Neural cell (in vitro differentiated cells): ENCODE data around the gene BCL2L11. TPM values are rescaled to one million over a fixed set of nuclear protein-coding genes. Genes with fewer than 3 reads are reported as not detected.

Experiments used
- H2AFZ ChIP-seq: fragments of 200-600, 300-800 bp; sonication (generic), shearing (Covaris generic); 2 replicates; pipeline ENCODE4 v1.6.0; 2014; ENCODE audit warnings: low read depth, mild to moderate bottlenecking, antibody characterized with exemption, low read length, moderate library complexity
- H3F3A ChIP-seq: fragments of 200-600 bp; shearing (Covaris generic); 2 replicates; pipeline ENCODE4 v1.6.1; 2016; ENCODE audit warnings: mild to moderate bottlenecking, moderate library complexity, mixed read lengths, antibody characterized with exemption, low read length; ENCODE audit not compliant: insufficient read depth, poor library complexity, severe bottlenecking
- H3K27ac ChIP-seq: fragments of 200-600, 300-800 bp; sonication (generic), shearing (Covaris generic); 2 replicates; pipeline ENCODE4 v1.5.1; 2014; ENCODE audit warnings: mild to moderate bottlenecking, low read length, moderate library complexity
- H3K27me3 ChIP-seq: fragments of 300-800, 200-600 bp; sonication (generic), shearing (Covaris generic); 2 replicates; pipeline ENCODE4 v1.6.0; 2014; ENCODE audit warnings: mild to moderate bottlenecking, low read depth, low read length, moderate library complexity; ENCODE audit not compliant: insufficient read depth
- H3K36me3 ChIP-seq: fragments of 300-800, 200-600 bp; sonication (generic), shearing (Covaris generic); 2 replicates; pipeline ENCODE4 v1.5.1; 2014; ENCODE audit warnings: mild to moderate bottlenecking, antibody characterized with exemption, low read length, moderate library complexity; ENCODE audit not compliant: insufficient read depth
- H3K4me2 ChIP-seq: fragments of 300-800, 200-600 bp; sonication (generic), shearing (Covaris generic); 2 replicates; pipeline ENCODE4 v1.6.0; 2014; ENCODE audit warnings: mild to moderate bottlenecking, low read length
- H3K4me3 ChIP-seq: fragments of 300-800, 200-600 bp; sonication (generic), shearing (Covaris generic); 2 replicates; pipeline ENCODE4 v1.5.1; 2014; ENCODE audit warnings: mild to moderate bottlenecking, low read length, moderate library complexity
- H3K79me2 ChIP-seq: fragments of 200-600 bp; shearing (Covaris generic); replicated peaks from 2 replicates; pipeline ENCODE4 v1.6.0; 2014; ENCODE audit warnings: mild to moderate bottlenecking, low read length, moderate library complexity; ENCODE audit not compliant: insufficient read depth
- H3K9ac ChIP-seq: fragments of 300-800, 200-600 bp; sonication (generic), shearing (Covaris generic); 2 replicates; pipeline ENCODE4 v1.6.1; 2016; ENCODE audit warnings: mild to moderate bottlenecking, low read length, mixed read lengths
- H3K9me2 ChIP-seq: fragments of 200-600 bp; shearing (Covaris generic); 2 replicates; pipeline ENCODE4 v1.6.1; 2016; ENCODE audit warnings: mild to moderate bottlenecking, low read length, mixed read lengths; ENCODE audit not compliant: insufficient read depth
- H3K9me3 ChIP-seq: fragments of 200-600, 300-800 bp; sonication (generic), shearing (Covaris generic); 2 replicates; pipeline ENCODE4 v1.6.1; 2016; ENCODE audit warnings: mild to moderate bottlenecking, mixed run types, low read length, moderate library complexity, mixed read lengths
- H4K20me1 ChIP-seq: fragments of 200-600 bp; shearing (Covaris generic); 2 replicates; pipeline ENCODE4 v1.6.1; 2016; ENCODE audit warnings: mild to moderate bottlenecking, mixed run types; ENCODE audit not compliant: insufficient read depth
- CTCF ChIP-seq: fragments of 450-650 bp; IDR thresholded peaks from 2 replicates; pipeline ENCODE4 v1.5.1; 2014; ENCODE audit warnings: antibody characterized with exemption, mild to moderate bottlenecking, moderate library complexity; ENCODE audit not compliant: poor library complexity, severe bottlenecking
- EP300 ChIP-seq: fragments of 450-650 bp; conservative IDR thresholded peaks from 2 replicates; pipeline ENCODE4 v1.6.1; 2014; ENCODE audit warnings: antibody characterized with exemption, mild to moderate bottlenecking, moderate library complexity; ENCODE audit not compliant: poor library complexity, severe bottlenecking
- EZH2 ChIP-seq: fragments of 200-600, 300-800 bp; shearing (Covaris generic), sonication (generic); IDR thresholded peaks from 2 replicates; pipeline ENCODE4 v1.6.1; 2014; ENCODE audit warnings: antibody characterized with exemption, low read length, borderline replicate concordance, mild to moderate bottlenecking; ENCODE audit not compliant: insufficient read depth, poor library complexity, severe bottlenecking
- MXI1 ChIP-seq: fragments of 450-650 bp; conservative IDR thresholded peaks from 2 replicates; pipeline ENCODE4 v1.6.1; 2014; ENCODE audit warnings: antibody characterized with exemption, mild to moderate bottlenecking; ENCODE audit not compliant: poor library complexity, severe bottlenecking
- POLR2AphosphoS5 ChIP-seq: IDR thresholded peaks from 2 replicates; pipeline ENCODE4 v1.6.1; 2012
- RAD21 ChIP-seq: fragments of 450-650 bp; conservative IDR thresholded peaks from 2 replicates; pipeline ENCODE4 v1.6.1; 2014; ENCODE audit warnings: antibody characterized with exemption, mild to moderate bottlenecking, moderate library complexity
- REST ChIP-seq: IDR thresholded peaks from 2 replicates; pipeline ENCODE4 v1.6.1; 2012; ENCODE audit warnings: borderline replicate concordance
- SMC3 ChIP-seq: fragments of 450-650 bp; conservative IDR thresholded peaks from 2 replicates; pipeline ENCODE4 v1.6.1; 2014; ENCODE audit warnings: antibody characterized with exemption, mild to moderate bottlenecking, moderate library complexity; ENCODE audit not compliant: poor library complexity
- TAF1 ChIP-seq: IDR thresholded peaks from 2 replicates; pipeline ENCODE4 v1.6.1; 2012; ENCODE audit warnings: low read depth
- polyA plus RNA-seq: library from polyadenylated mRNA; depleted of rRNA; stranded (reverse); fragments of >200 nt; gene quantifications from 2 replicates; pipeline ENCODE4 v1.2.3, GENCODE V29; 2014

The BCL2L11 gene
- polyA plus RNA-seq, 1 donor from 2014 or later, result 2.6 TPM

- no peaks in the 10 kb centered on the region for H3F3A ChIP-seq
Measured at GRCh38 chr2:111182740-111183139, 62.0 kb downstream of the BCL2L11 start.

GRCh38 chr2:111184725-111185310, 64.1 kb downstream of the BCL2L11 start:
- Histone ChIP-seq H3K79me2 (no peaks in the 10 kb centered on the region), H3K9me3 (no peaks in the 10 kb centered on the region), H3K4me3 (no peak overlapping the region), H4K20me1 (no peaks in the 10 kb centered on the region), H3K4me2 (no peak overlapping the region), H3K27me3 (no peaks in the 10 kb centered on the region), H3F3A (no peaks in the 10 kb centered on the region), H3K36me3 (no peaks in the 10 kb centered on the region), H2AFZ (no peak overlapping the region), H3K9me2 (no peaks in the 10 kb centered on the region), H3K27ac (no peak overlapping the region), H3K9ac (no peak overlapping the region)
- no peak for TF ChIP-seq EZH2
- no peak for TF ChIP-seq POLR2AphosphoS5
- no peak for TF ChIP-seq TAF1
- TF ChIP-seq CTCF, result no peak
- no peak for TF ChIP-seq EP300
- TF ChIP-seq REST, result no peak

More at GRCh38 chr2:111182740-111183139, 62.0 kb downstream of the BCL2L11 start:
- Histone ChIP-seq H3K4me2 (no peak overlapping the region), H3K4me3 (no peak overlapping the region), H2AFZ (no peak overlapping the region), H3K27ac (no peak overlapping the region), H3K36me3 (no peaks in the 10 kb centered on the region), H3K79me2 (no peaks in the 10 kb centered on the region), H4K20me1 (no peaks in the 10 kb centered on the region), H3K9me3 (no peaks in the 10 kb centered on the region), H3K9me2 (no peaks in the 10 kb centered on the region), H3K9ac (no peak overlapping the region), H3K27me3 (no peaks in the 10 kb centered on the region)
- TF ChIP-seq EZH2 (no peak), POLR2AphosphoS5 (no peak), RAD21 (no peak)

- H3K4me2 ChIP-seq, result no peak overlapping the region
- no peak for TF ChIP-seq SMC3
- TF ChIP-seq MXI1, result no peak
- no peak for TF ChIP-seq REST
- TF ChIP-seq POLR2AphosphoS5, result no peak
- TF ChIP-seq EZH2, result no peak
- no peak for TF ChIP-seq CTCF
- no peak for TF ChIP-seq RAD21
- TF ChIP-seq EP300, result no peak
Measured at GRCh38 chr2:111185361-111186022, 64.8 kb downstream of the BCL2L11 start.

More at GRCh38 chr2:111185361-111186022, 64.8 kb downstream of the BCL2L11 start:
- no peaks in the 10 kb centered on the region for H3K36me3 ChIP-seq
- H3K27me3 ChIP-seq, result no peaks in the 10 kb centered on the region
- H3F3A ChIP-seq, result no peaks in the 10 kb centered on the region
- no peak overlapping the region for H3K9ac ChIP-seq
- H3K9me3 ChIP-seq, result no peaks in the 10 kb centered on the region
- H3K27ac ChIP-seq, result no peak overlapping the region
- no peaks in the 10 kb centered on the region for H4K20me1 ChIP-seq
- H2AFZ ChIP-seq, result no peak overlapping the region
- H3K4me3 ChIP-seq, result no peak overlapping the region
- no peaks in the 10 kb centered on the region for H3K79me2 ChIP-seq
- H3K9me2 ChIP-seq, result no peaks in the 10 kb centered on the region
